Naive thymus-derived CD8-positive, alpha-beta T cell (primary cell): ENCODE measurements around the gene SFTPB. TPM values are rescaled to one million over a fixed set of nuclear protein-coding genes. Genes with fewer than 3 reads are reported as not detected.
"Not testable (repeated sequence)": the region's sequence is repeated elsewhere in the genome, so short reads cannot be mapped to it uniquely, and the experiment has no call there.

Experiments used
- ATAC-seq, 2 donors: fragments of 150-1000 bp; cut with Tn5 transposase in 1 of 2; sonication (Bioruptor Pico), chemical (Tn5 transposase) in 1 of 2; 1 replicate in 1 of 2; 2 replicates in 1 of 2; pipeline ENCODE4 v1.10.0; 2021; ENCODE audit warnings: mild to moderate bottlenecking in 2 of 2, moderate library complexity in 2 of 2
- POLR2A ChIA-PET: fragments of 350-600 bp; sonication (Branson Sonifier 250); formaldehyde crosslinking; loops from one replicate; lab custom pipeline; 2021; ENCODE audit warnings: antibody characterized with exemption; lab: Charles Lee
- DNase-seq, 10 donors: peaks; one replicate each; pipeline versions ENCODE4 v3.0.0 to v3.0.0-alpha.2; 2020 to 2022
- H3K27ac Mint-ChIP-seq, 10 donors: one replicate each; pipeline ENCODE4 v1.8.0; 2020 to 2022; ENCODE audit warnings: mild to moderate bottlenecking in 10 of 10, mixed read lengths in 10 of 10, moderate library complexity in 4 of 10, inconsistent platforms in 1 of 10
- H3K27me3 Mint-ChIP-seq, 5 donors: one replicate each; pipeline ENCODE4 v1.8.0; 2021 to 2022; ENCODE audit warnings: mixed read lengths in 5 of 5
- H3K36me3 Mint-ChIP-seq, 3 donors: one replicate each; pipeline ENCODE4 v1.8.0; 2020 to 2022; ENCODE audit warnings: mixed read lengths in 3 of 3, mild to moderate bottlenecking in 2 of 3, inconsistent platforms in 1 of 3
- H3K4me1 Mint-ChIP-seq, 4 donors: one replicate each; pipeline ENCODE4 v1.8.0; 2021 to 2022; ENCODE audit warnings: mixed read lengths in 4 of 4
- H3K4me3 Mint-ChIP-seq, 10 donors: one replicate each; pipeline ENCODE4 v1.8.0; 2020 to 2022; ENCODE audit warnings: mild to moderate bottlenecking in 10 of 10, mixed read lengths in 10 of 10, moderate library complexity in 6 of 10, inconsistent platforms in 1 of 10
- H3K9me3 Mint-ChIP-seq, 9 donors: one replicate each; pipeline ENCODE4 v1.8.0; 2020 to 2022; ENCODE audit warnings: mixed read lengths in 9 of 9, mild to moderate bottlenecking in 3 of 9, inconsistent platforms in 1 of 9, moderate library complexity in 1 of 9
- polyA plus RNA-seq, 3 donors: library from polyadenylated mRNA; unstranded; fragments of 300-500 nt; fragmentation: Illumina TruSeq; gene quantifications; one replicate each; pipeline ENCODE4 v1.2.3, GENCODE V29; 2021
- total RNA-seq, 8 experiments: library from RNA in 2 of 8; stranded (reverse) in 2 of 8; gene quantifications; one replicate each; pipeline ENCODE4 v1.2.3 and lab custom pipeline; 2021 to 2026

The SFTPB gene
- not detected for total RNA-seq
- polyA plus RNA-seq = under 1 TPM in 1 of 3 donors, not detected in 2; 0.06 TPM
- 0 to 0.08 (median 0) reads per million in 6 experiments for total RNA-seq (lab: John Stamatoyannopoulos, UW)

DNA sequence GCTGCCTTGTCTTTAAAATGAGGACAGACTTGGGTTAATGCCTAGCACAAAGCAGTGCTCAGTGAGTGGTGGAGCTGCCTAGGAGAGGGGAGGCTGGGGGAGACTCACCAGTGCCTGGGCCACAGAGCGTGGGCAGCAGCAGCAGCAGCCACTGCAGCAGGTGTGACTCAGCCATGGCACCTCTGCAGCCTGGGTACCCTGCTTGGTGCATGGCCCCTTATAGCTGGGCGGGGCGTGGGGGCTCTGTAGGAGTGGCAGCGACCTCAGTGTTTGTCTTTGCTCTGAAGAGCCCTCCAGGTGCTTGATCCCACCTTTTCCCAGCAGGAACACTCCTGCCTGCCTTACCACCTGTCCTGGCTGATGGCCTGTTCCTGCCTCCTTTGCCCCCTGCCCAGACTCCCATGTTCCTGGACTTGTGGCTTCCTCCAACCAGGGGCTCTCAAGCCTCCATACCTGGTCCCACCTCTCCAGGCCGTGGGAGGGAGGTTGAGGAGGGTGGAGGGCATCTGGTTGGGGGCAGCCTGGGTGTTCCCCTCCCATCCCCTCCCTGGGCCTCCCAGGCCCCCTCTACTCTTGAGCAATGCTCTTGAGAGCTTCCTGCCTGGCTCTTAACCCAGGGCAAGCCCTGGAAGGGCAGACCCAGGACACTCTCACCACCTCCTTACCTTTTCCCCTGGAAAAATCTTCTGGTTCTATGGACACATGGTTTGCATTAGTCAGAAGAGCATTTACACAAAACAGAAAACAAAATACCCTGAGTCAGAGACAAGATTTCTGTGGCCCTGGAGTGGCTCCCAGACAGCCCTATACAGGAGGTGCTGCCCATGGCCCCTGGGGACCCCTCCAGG, at the start of gene SFTPB:
TSS of gene SFTPB (minus strand) at position 191 of the 848 bp plus-strand sequence. CDS start at position 175, 16 bp downstream.
- Mint-ChIP-seq H3K4me3 (no peak within 1 kb of the TSS), H3K36me3 (no peaks in the 10 kb centered on the region), H3K9me3 (no peaks in the 10 kb centered on the region), H3K27me3 (peaks cover 0 to 4% (median 0%) of the 10 kb centered on the region in 5 donors), H3K4me1 (peaks cover 0 to 10% (median 3%) of the 10 kb centered on the region in 4 donors), H3K27ac (peak within 1 kb of the TSS in 2 of 10 donors; percentile 19 to 79)
- ATAC-seq = no peak
- DNase-seq = no peak
- POLR2A ChIA-PET = no interaction called here

DNA sequence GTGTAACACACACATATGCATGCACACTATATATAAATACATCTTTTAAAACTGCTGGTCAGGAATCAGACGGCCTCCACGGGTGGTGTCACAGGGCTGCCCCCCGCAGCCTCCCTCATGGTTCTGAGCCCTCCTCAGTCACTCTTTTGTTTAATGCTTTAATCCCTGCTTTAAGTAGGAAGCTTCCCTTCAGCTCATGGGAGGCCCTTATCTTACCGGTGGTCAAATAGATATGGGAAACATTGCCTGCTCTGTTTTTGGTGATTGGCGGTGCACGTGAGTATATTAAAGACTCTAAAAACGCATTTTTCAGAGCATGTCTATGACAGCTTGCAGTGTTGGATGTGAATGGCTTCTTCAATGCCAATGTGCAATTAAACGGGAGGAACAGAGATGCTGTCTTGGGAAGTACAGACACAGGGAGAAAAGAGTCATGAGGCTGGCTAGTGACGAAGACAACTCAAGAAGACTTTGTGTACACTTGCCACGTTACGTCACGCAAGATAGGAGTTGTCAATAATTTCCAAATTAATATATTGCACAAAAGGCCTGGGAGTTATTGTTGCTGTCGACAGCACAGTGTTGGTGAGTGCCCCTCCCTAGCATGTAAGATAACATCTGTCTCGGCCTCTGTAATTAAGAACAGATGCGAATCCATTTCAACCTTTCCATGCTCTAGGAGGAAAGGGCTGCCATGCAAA, 49.5 kb upstream of the SFTPB start:
- no peak for DNase-seq

DNA sequence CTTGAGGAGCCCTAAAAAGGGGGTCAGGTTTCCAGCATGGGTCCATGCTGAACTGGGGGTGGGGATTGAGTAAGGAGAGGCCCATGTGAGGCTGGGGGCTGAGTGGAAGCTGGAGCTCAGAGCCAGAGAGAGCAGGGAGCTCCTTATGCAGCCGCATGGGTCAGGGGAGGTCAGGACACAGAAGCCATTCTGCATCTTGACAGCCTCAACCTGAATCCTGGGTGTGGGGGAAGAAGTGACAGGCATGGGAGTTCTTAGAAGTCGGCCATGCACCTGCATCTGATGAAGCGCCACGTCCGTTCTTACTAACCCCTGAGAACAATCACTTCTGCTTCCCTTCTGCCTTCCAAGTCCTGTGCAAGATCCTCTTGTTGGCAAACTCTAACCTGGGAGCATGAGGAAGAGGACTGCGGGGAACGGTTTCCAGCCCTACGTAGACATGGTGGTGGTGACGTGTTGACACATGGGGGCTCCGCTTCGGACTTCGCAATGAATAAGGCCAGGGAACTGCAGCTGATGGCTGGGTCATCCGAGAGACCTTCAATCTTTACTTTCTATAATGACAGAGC, 48.4 kb upstream of the SFTPB start:
- H3K9me3 Mint-ChIP-seq = peaks cover 0 to 4% (median 0%) of the 10 kb centered on the region in 9 donors
- no peak overlapping the region for H3K4me3 Mint-ChIP-seq
- no peak overlapping the region for H3K27ac Mint-ChIP-seq
- H3K27me3 Mint-ChIP-seq = peaks cover 0 to 4% (median 2%) of the 10 kb centered on the region in 5 donors
- no peaks in the 10 kb centered on the region for H3K36me3 Mint-ChIP-seq
- POLR2A ChIA-PET = no interaction called here
- ATAC-seq = no peak
- peaks cover 4 to 21% (median 7%) of the 10 kb centered on the region in 4 donors for H3K4me1 Mint-ChIP-seq
- DNase-seq = no peak

More for the DNA sequence above, 49.5 kb upstream of the SFTPB start:
- POLR2A ChIA-PET = no interaction called here
- ATAC-seq = no peak
- no peak overlapping the region for H3K4me3 Mint-ChIP-seq
- no peaks in the 10 kb centered on the region for H3K36me3 Mint-ChIP-seq
- peaks cover 0 to 4% (median 0%) of the 10 kb centered on the region in 5 donors for H3K27me3 Mint-ChIP-seq
- no peak overlapping the region for H3K27ac Mint-ChIP-seq
- peaks cover 0 to 4% (median 0%) of the 10 kb centered on the region in 9 donors for H3K9me3 Mint-ChIP-seq
- H3K4me1 Mint-ChIP-seq = peaks cover 4 to 21% (median 5%) of the 10 kb centered on the region in 4 donors

DNA sequence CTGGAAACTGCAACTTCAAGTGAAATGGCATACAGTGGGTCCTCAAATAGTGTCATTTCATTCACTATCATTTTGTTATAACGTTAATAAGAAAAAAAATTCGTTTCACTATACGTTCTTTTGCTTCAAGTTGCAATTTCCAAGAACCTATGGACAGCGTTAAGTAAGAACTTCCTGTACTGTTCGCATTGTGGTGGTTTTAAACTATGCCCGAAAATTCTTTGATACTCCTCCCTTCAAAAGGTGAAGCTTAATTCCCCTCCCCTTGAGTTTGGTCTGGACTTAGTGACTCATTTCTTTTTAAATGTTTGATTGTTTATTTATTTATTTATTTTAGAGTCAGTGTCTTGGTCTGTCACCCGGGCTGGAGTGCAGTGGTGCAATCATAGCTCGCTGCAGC, 46.8 kb upstream of the SFTPB start:
- POLR2A ChIA-PET = no interaction called here

DNA sequence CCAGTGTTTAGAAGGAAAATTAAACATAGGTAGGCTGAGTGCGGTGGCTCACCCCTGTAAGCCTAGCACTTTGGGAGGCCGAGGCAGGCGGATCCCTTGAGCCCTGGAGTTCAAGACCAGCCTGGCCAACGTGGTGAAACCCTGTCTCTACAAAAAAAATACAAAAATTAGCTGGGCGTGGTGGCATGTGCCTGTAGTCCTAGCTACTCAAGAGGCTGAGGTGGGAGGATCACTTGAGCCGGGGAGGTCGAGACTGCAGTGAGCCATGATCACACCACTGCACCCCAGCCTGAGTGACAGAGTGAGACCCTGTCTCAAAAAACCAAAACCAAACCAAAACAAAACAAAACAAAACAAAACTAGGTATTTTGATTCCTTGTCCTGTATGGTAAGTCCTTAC, 46.4 kb upstream of the SFTPB start:
- H3K36me3 Mint-ChIP-seq, H3K9me3 Mint-ChIP-seq, POLR2A ChIA-PET, DNase-seq, ATAC-seq, H3K4me3 Mint-ChIP-seq, H3K27me3 Mint-ChIP-seq: not testable (repeated sequence)
- peaks cover 4 to 21% (median 8%) of the 10 kb centered on the region in 4 donors for H3K4me1 Mint-ChIP-seq
- H3K27ac Mint-ChIP-seq = peak overlapping the region in 2 of 10 donors; percentile 77 to 82

More for the DNA sequence above, 46.8 kb upstream of the SFTPB start:
- peak in 1 of 2 donors; percentile 60 for ATAC-seq
- Mint-ChIP-seq H3K4me3 (no peak overlapping the region), H3K36me3 (no peaks in the 10 kb centered on the region), H3K27me3 (peaks cover 0 to 8% (median 0%) of the 10 kb centered on the region in 5 donors), H3K9me3 (no peaks in the 10 kb centered on the region), H3K4me1 (peaks cover 4 to 21% (median 8%) of the 10 kb centered on the region in 4 donors), H3K27ac (no peak overlapping the region)
- no peak for DNase-seq

DNA sequence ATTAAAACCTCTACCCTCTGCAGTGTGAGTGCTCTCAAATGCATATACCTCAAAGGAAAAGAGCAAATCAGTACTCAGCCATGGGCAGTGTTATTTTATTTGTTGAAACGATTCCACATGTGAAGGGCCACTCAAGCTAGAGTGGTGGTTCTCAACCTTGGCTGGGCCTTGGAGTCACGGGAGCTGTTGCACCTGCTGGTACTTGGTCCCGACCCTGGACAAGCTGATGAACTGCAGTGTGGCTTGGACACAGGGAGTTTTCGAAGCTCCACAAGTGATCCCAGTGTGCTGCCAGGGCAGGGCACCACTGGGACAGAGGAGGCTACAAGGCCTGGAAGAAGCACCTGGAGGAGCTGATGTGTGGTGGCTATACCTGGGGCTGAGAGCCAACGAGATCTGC, 45.8 kb upstream of the SFTPB start:
- H3K36me3 Mint-ChIP-seq = no peaks in the 10 kb centered on the region
- no peaks in the 10 kb centered on the region for H3K9me3 Mint-ChIP-seq
- H3K4me1 Mint-ChIP-seq = peaks cover 4 to 21% (median 8%) of the 10 kb centered on the region in 4 donors

DNA sequence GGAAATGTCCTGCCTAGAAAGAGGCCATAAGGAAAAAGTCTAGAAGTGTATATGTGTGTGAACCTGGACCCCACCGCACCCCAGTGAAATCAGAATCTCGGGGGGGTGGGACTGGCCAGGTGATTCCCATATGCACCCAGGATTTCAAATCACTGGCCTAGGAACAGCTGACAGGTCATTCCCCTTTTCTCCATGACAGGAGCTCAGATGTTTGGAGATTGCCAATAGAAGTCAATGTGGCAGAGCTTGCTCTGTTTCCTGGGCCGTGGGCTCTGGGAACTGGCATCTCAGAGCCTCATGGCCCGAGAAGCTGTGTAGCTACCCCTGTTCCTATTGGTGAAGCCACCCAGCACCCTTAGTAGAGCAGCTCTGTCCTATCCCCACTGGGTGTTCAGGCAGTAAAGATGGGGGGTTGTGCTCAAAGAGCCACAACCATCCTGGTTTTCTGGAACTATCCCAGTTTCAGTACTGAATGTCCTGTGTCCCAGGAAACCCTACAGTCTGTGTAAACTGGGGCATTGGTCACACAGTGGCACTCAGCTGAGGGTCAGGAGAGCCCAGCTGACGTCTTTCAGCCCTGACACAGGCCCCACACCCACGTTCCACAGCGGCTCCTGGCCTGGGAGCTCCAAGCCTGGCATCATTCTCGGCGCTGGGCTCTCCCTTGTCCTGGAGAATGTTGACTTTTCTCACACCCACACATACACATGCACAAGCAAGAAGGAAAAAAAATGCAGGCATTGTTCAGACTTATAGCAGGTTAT, 45.0 kb upstream of the SFTPB start:
- H3K27me3 Mint-ChIP-seq = peaks cover 0 to 7% (median 3%) of the 10 kb centered on the region in 5 donors
- no peaks in the 10 kb centered on the region for H3K9me3 Mint-ChIP-seq
- no peak overlapping the region for H3K4me3 Mint-ChIP-seq
- H3K36me3 Mint-ChIP-seq = no peaks in the 10 kb centered on the region
- POLR2A ChIA-PET = no interaction called here
- peak overlapping the region in 1 of 10 donors; percentile 25 for H3K27ac Mint-ChIP-seq
- DNase-seq (no peak), ATAC-seq (no peak)
- peaks cover 4 to 21% (median 8%) of the 10 kb centered on the region in 4 donors for H3K4me1 Mint-ChIP-seq

More for the DNA sequence above, 45.8 kb upstream of the SFTPB start:
- POLR2A ChIA-PET = no interaction called here
- peak overlapping the region in 2 of 10 donors; percentile 77 to 82 for H3K27ac Mint-ChIP-seq
- ATAC-seq (no peak), DNase-seq (no peak)
- peak overlapping the region in 1 of 10 donors; percentile 30 for H3K4me3 Mint-ChIP-seq
- peaks cover 0 to 7% (median 3%) of the 10 kb centered on the region in 5 donors for H3K27me3 Mint-ChIP-seq

DNA sequence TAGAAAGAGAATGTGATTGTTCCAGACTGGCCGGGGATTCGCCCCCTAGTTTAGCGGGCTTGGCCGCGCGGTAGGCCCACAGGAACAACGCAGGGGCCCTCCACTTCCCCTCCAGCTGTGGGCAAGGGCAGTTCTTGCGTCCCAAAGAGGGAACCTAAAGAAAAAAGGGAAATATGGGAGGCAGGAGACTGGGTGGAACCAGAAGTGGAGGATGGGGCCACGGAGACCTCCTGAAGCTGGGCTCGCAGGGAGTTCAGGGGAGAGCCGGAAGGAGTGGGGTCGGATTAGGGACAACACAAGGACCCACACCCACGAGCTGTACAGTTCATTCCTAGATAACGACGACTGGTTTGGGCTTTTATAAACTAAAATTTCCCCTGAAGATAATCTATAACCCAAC, 44.3 kb upstream of the SFTPB start:
- POLR2A ChIA-PET = no interaction called here
- Mint-ChIP-seq H3K9me3 (no peaks in the 10 kb centered on the region), H3K4me1 (peaks cover 4 to 22% (median 9%) of the 10 kb centered on the region in 4 donors), H3K27me3 (peaks cover 0 to 7% (median 3%) of the 10 kb centered on the region in 5 donors), H3K4me3 (no peak overlapping the region), H3K27ac (no peak overlapping the region), H3K36me3 (no peaks in the 10 kb centered on the region)
- ATAC-seq = no peak
- DNase-seq = no peak

DNA sequence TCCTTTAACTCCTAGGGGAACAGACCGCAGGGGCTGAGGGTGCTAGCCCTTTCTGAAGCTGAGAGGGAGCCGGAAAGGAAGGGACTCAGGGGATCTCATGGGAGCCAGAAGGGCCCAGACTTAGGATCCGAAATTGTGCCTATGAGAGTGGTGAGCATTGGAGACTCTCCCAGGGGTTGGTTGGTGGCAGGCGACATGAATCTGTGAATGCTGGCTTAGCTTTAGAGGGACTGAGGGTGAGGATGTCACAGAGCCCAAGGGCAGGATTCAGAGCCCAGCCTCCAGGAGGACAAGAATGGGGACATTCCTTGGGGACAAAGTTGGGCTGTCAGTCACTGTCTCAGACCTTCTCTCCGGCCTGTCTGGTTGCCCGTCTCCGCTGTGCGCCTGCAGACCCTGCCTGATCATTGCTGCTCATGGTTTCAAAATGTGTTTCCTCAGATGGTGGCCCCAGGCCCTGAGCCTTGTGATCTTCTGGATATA, 43.6 kb upstream of the SFTPB start:
- ATAC-seq (no peak), DNase-seq (no peak)
- POLR2A ChIA-PET = no interaction called here
- Mint-ChIP-seq H3K27me3 (peaks cover 0 to 12% (median 6%) of the 10 kb centered on the region in 5 donors), H3K27ac (no peak overlapping the region), H3K4me1 (peaks cover 5 to 26% (median 14%) of the 10 kb centered on the region in 4 donors), H3K4me3 (no peak overlapping the region), H3K36me3 (no peaks in the 10 kb centered on the region), H3K9me3 (no peaks in the 10 kb centered on the region)

DNA sequence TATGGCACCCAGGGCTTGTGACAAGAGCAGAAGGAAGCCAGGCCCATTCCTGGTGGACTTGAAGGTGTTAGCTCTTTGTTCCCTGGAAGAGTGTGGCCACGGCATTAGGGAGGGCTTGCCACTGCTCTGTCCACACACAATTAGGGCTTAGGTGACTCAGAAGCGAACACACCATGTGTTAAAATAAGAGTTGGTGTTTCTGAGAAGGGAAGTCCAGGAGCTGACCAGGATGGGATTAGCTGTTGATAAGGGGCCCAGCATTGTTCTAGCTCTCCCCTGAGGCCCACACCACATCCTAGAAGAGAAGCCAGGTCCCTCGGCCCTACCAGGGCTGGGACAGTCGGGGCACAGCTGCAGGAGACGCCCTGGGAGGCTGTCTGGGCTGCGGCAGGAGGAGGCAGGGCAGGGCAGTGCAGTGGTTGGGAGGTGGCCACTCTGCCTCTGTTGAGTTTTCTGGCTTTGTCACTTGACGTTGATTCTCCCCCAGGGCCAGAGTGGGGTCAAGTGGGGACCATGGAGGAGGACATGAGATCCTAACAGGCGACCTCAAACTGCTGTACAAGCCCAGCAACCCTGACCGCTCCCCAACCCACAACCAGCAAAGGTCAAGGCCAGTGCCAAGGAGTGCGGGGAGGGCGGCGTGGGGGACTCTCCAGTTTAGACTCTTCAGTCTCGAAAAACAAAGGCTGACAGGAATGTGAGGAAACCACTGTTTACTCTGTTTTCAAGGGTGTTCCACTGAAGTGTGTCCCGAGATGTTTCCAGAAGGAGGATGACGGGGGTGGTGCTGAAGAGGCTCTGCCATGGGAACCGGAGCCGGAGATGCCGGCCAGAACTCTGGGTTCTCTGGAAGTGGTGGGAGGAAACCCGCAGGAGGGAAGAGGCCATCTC, 42.9 kb upstream of the SFTPB start:
- Mint-ChIP-seq H3K36me3 (no peaks in the 10 kb centered on the region), H3K4me1 (peaks cover 5 to 25% (median 17%) of the 10 kb centered on the region in 4 donors), H3K27ac (no peak overlapping the region), H3K27me3 (peaks cover 0 to 18% (median 6%) of the 10 kb centered on the region in 5 donors), H3K4me3 (no peak overlapping the region), H3K9me3 (no peaks in the 10 kb centered on the region)
- no peak for DNase-seq
- POLR2A ChIA-PET = no interaction called here
- no peak for ATAC-seq

DNA sequence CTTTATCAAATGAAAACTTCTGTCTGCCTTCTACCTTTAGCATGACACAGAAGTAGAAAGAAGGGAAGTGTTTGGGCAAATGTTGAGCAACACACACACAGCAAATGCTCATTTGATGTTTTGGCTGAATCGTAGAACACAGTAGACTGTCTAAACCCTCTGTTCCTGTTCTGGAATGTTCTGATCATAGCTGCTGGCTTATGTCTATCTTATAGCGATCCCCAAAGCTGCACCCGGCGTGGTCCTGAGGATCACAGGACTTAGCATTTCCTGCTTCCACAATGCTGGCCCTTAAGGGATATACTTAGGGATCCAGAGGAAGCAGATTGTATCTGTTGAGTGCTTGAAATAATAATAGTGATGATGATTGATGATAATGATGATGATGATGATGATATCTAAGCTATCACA, 41.4 kb upstream of the SFTPB start:
- no peak for DNase-seq
- H3K27ac Mint-ChIP-seq = no peak overlapping the region
- H3K4me1 Mint-ChIP-seq = peaks cover 5 to 41% (median 9%) of the 10 kb centered on the region in 4 donors
- no peak overlapping the region for H3K4me3 Mint-ChIP-seq
- peaks cover 0 to 19% (median 6%) of the 10 kb centered on the region in 5 donors for H3K27me3 Mint-ChIP-seq
- H3K36me3 Mint-ChIP-seq = no peaks in the 10 kb centered on the region
- POLR2A ChIA-PET = no interaction called here
- no peaks in the 10 kb centered on the region for H3K9me3 Mint-ChIP-seq
- ATAC-seq = no peak
